ENCODE results near the gene NFATC2IP. TPM values are rescaled to one million over a fixed set of nuclear protein-coding genes. Genes with fewer than 3 reads are reported as not detected.
"Not testable (repeated sequence)": the region's sequence is repeated elsewhere in the genome, so short reads cannot be mapped to it uniquely, and the experiment has no call there.

The NFATC2IP gene
- total and polyA plus RNA-seq, 2 donors (not counting 1 experiment from before 2014, with no cell fraction given) = 96.4 to 102 TPM

GRCh38 chr16:29000019-29000418 is 49.3 kb downstream of the NFATC2IP start:
- Mint-ChIP-seq H3K9me3 (ENCODE audit: insufficient read depth) (no peaks in the 10 kb centered on the region), H3K4me1 (peaks cover 8% of the 10 kb centered on the region), H3K27ac (no peak overlapping the region), H3K4me3 (no peak overlapping the region), H3K27me3 (peaks cover 10% of the 10 kb centered on the region)
- H3K9me3 ChIP-seq (ENCODE audit: control extremely low read depth in 1 of 3, control insufficient read depth in 2 of 3, insufficient read depth in 1 of 3, low read length in 2 of 3) = no peaks in the 10 kb centered on the region
- no peak overlapping the region for H3K27ac ChIP-seq (ENCODE audit: low read length in 2 of 2)
- no peak overlapping the region for H3K9ac ChIP-seq (ENCODE audit: low read length)
- H2AFZ ChIP-seq (ENCODE audit: insufficient read depth, low read depth, low read length, poor library complexity, severe bottlenecking) = no peak overlapping the region
- POLR2A ChIA-PET = no interaction called here
- peak overlapping the region; percentile 34 for H3K4me2 ChIP-seq (replicated peaks; ENCODE audit: low read depth, low read length, poor library complexity, severe bottlenecking)
- no peaks in the 10 kb centered on the region for H4K20me1 ChIP-seq (ENCODE audit: control insufficient read depth, insufficient read depth, low read length, poor library complexity, severe bottlenecking)
- no peak overlapping the region for H3K4me3 ChIP-seq (ENCODE audit: control extremely low read depth in 1 of 5, extremely low read depth in 1 of 5, insufficient read depth in 1 of 5, low read depth in 2 of 5, low read length in 4 of 5)
- H3K36me3 ChIP-seq (replicated peaks in 1 of 2; ENCODE audit: control extremely low read depth in 1 of 2, control insufficient read depth in 1 of 2, extremely low read depth in 1 of 2, insufficient read depth in 2 of 2, low read length in 1 of 2) = no peaks in the 10 kb centered on the region
- peaks cover 8% of the 10 kb centered on the region in 2 donors for H3K4me1 ChIP-seq (ENCODE audit: control insufficient read depth in 2 of 2, insufficient read depth in 2 of 2, low read length in 2 of 2)
- no peak for TF ChIP-seq EZH2 (IDR thresholded peaks at IDR 0.05; ENCODE audit: borderline replicate concordance, insufficient read depth, low read depth, low read length, poor library complexity, severe bottlenecking)
- no peak for TF ChIP-seq CTCF (IDR thresholded peaks at IDR 0.05)
- no peaks in the 10 kb centered on the region for H3K79me2 ChIP-seq (ENCODE audit: control insufficient read depth, insufficient read depth, low read length)
- H3K27me3 ChIP-seq (replicated peaks in 1 of 4; ENCODE audit: control extremely low read depth in 1 of 4, control insufficient read depth in 3 of 4, insufficient read depth in 4 of 4, low read length in 3 of 4) = peaks cover 0 to 6% (median 0%) of the 10 kb centered on the region in 4 experiments
- CTCF ChIA-PET = no interaction called here
- ATAC-seq (ENCODE audit: low read depth) (no peak), DNase-seq (no peak)
- intact Hi-C loops (cut with micrococcal nuclease) = no loop called here
- no CpG with 5 or more reads among the region's 2 CpGs for WGBS (ENCODE audit: insufficient coverage)

- H3K4me1 ChIP-seq (ENCODE audit: control insufficient read depth in 2 of 2, insufficient read depth in 2 of 2, low read length in 2 of 2); H3K27me3 ChIP-seq (replicated peaks in 1 of 4; ENCODE audit: control extremely low read depth in 1 of 4, control insufficient read depth in 3 of 4, insufficient read depth in 4 of 4, low read length in 3 of 4); H3K9ac ChIP-seq (ENCODE audit: low read length); H3K4me3 ChIP-seq (ENCODE audit: control extremely low read depth in 1 of 5, extremely low read depth in 1 of 5, insufficient read depth in 1 of 5, low read depth in 2 of 5, low read length in 4 of 5); ATAC-seq (ENCODE audit: low read depth); H3K4me3 Mint-ChIP-seq; H4K20me1 ChIP-seq (ENCODE audit: control insufficient read depth, insufficient read depth, low read length, poor library complexity, severe bottlenecking); H3K79me2 ChIP-seq (ENCODE audit: control insufficient read depth, insufficient read depth, low read length); H3K27ac ChIP-seq (ENCODE audit: low read length in 2 of 2); H3K36me3 ChIP-seq (replicated peaks in 1 of 2; ENCODE audit: control extremely low read depth in 1 of 2, control insufficient read depth in 1 of 2, extremely low read depth in 1 of 2, insufficient read depth in 2 of 2, low read length in 1 of 2); CTCF ChIA-PET; H3K4me1 Mint-ChIP-seq; H3K9me3 ChIP-seq (ENCODE audit: control extremely low read depth in 1 of 3, control insufficient read depth in 2 of 3, insufficient read depth in 1 of 3, low read length in 2 of 3); H3K4me2 ChIP-seq (replicated peaks; ENCODE audit: low read depth, low read length, poor library complexity, severe bottlenecking); H2AFZ ChIP-seq (ENCODE audit: insufficient read depth, low read depth, low read length, poor library complexity, severe bottlenecking); H3K27ac Mint-ChIP-seq; POLR2A ChIA-PET; DNase-seq; H3K9me3 Mint-ChIP-seq (ENCODE audit: insufficient read depth); intact Hi-C loops (cut with micrococcal nuclease): not testable (repeated sequence)
- H3K27me3 Mint-ChIP-seq = peaks cover 19% of the 10 kb centered on the region
- 68% methylated on average over 7 of the region's 9 CpGs for WGBS (ENCODE audit: insufficient coverage)
These were observed 53.9 kb downstream of the NFATC2IP start for GRCh38 chr16:29004496-29005139.
